Measurements from ENCODE around the gene MAGEH1.

MAGEH1 gene

DNA sequence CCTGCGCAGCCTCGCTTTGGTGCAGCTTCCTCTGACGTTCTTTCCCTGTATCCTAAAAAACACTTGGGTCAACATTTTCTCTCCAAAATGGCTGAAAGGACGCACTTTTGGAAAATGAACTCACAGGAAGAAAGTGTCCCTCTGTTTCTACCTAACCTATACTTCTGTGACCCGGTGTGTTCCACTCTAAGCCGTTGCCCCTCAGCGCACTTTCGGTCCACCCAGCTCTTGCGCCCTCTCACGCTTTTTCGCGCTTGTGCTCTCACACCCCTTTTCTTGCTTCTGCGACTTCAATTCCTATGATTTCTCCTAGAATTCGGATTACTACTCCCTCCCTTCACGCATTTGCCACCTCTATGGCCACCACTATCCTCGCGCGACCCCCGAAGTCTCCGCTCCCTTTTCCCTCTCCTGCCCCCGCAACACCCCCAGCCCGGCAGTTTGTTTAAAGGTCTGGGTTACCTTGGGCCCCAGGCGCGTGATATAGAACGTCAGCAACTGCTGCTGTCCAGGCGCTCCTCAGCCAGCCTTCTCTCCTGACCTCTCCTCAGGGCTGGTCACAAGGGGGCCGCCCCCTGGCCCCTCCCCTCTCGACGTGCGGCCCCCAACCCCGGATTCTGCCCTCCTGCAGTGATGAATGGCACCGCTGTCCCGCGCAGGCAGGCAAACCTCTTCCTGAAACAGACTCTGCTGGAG is 37.5 kb downstream of the MAGEH1 start, which contains the start of gene USP51:
TSS of gene USP51 (minus strand) at position 535 of the 696 bp plus-strand sequence. CDS start 909 bp downstream, outside the sequence.
- H3K27me3 ChIP-seq (ENCODE audit: low read depth, low read length) = no peaks in the 10 kb centered on the region
- peak within 1 kb of the TSS; percentile 66 for H3K27ac ChIP-seq (ENCODE audit: low read length)
- H3K36me3 ChIP-seq (replicated peaks; ENCODE audit: low read depth, low read length) = no peaks in the 10 kb centered on the region
- peak within 1 kb of the TSS; percentile 90 for H3K4me3 ChIP-seq (ENCODE audit: low read length)
- H3K79me2 ChIP-seq (ENCODE audit: low read length) = no peaks in the 10 kb centered on the region
- H3K9me3 ChIP-seq (ENCODE audit: insufficient read depth, low read length) = no peaks in the 10 kb centered on the region
- H3K4me1 ChIP-seq (ENCODE audit: low read length) = peaks cover 14% of the 10 kb centered on the region
- no peak for TF ChIP-seq EZH2phosphoT487 (IDR thresholded peaks at IDR 0.05; ENCODE audit: low read depth)
- TF ChIP-seq, protein P1, sequence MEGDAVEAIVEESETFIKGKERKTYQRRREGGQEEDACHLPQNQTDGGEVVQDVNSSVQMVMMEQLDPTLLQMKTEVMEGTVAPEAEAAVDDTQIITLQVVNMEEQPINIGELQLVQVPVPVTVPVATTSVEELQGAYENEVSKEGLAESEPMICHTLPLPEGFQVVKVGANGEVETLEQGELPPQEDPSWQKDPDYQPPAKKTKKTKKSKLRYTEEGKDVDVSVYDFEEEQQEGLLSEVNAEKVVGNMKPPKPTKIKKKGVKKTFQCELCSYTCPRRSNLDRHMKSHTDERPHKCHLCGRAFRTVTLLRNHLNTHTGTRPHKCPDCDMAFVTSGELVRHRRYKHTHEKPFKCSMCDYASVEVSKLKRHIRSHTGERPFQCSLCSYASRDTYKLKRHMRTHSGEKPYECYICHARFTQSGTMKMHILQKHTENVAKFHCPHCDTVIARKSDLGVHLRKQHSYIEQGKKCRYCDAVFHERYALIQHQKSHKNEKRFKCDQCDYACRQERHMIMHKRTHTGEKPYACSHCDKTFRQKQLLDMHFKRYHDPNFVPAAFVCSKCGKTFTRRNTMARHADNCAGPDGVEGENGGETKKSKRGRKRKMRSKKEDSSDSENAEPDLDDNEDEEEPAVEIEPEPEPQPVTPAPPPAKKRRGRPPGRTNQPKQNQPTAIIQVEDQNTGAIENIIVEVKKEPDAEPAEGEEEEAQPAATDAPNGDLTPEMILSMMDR (IDR thresholded peaks at IDR 0.05; ENCODE audit: low read depth, low read length) = peak; percentile 34
- H2AFZ ChIP-seq (ENCODE audit: low read depth, low read length) = peak within 1 kb of the TSS; percentile 91
- peak within 1 kb of the TSS; percentile 85 for H3K9ac ChIP-seq (ENCODE audit: low read length)
- H3K4me2 ChIP-seq (ENCODE audit: low read length) = peak within 1 kb of the TSS; percentile 86
- no peaks in the 10 kb centered on the region for H4K20me1 ChIP-seq (ENCODE audit: insufficient read depth, low read length)

DNA sequence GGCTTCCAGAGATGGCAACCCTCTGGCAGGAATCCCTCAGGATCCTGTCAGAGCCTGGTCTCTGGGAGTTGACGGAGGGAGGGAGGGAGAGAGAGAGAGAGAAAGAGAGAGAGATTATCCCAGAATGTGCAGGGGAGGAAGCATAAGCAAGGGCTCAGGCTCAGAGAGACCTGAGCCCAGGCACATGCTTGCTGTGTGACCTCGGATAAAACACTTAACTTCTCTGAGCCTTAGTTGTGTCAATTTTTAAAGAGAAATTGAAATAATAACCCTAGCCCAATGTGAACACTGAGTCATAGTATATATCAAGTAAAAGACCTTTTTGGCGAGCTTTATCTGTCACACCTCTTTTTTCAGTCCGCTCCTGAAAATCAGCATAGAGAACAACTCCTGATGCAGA is 38.2 kb downstream of the MAGEH1 start:
- no peaks in the 10 kb centered on the region for H3K79me2 ChIP-seq (ENCODE audit: low read length)
- H3K27ac ChIP-seq (ENCODE audit: low read length) = no peak overlapping the region
- H2AFZ ChIP-seq (ENCODE audit: low read depth, low read length) = no peak overlapping the region
- no peaks in the 10 kb centered on the region for H3K27me3 ChIP-seq (ENCODE audit: low read depth, low read length)
- no peaks in the 10 kb centered on the region for H3K36me3 ChIP-seq (replicated peaks; ENCODE audit: low read depth, low read length)
- H3K4me3 ChIP-seq (ENCODE audit: low read length) = peak overlapping the region; percentile 90
- TF ChIP-seq EZH2phosphoT487 (IDR thresholded peaks at IDR 0.05; ENCODE audit: low read depth) = no peak
- TF ChIP-seq, protein P1 (IDR thresholded peaks at IDR 0.05; ENCODE audit: low read depth, low read length) = no peak
- H3K4me1 ChIP-seq (ENCODE audit: low read length) = peaks cover 9% of the 10 kb centered on the region
- H3K9me3 ChIP-seq (ENCODE audit: insufficient read depth, low read length) = no peaks in the 10 kb centered on the region
- peak overlapping the region; percentile 85 for H3K9ac ChIP-seq (ENCODE audit: low read length)
- H3K4me2 ChIP-seq (ENCODE audit: low read length) = peak overlapping the region; percentile 86
- H4K20me1 ChIP-seq (ENCODE audit: insufficient read depth, low read length) = no peaks in the 10 kb centered on the region

DNA sequence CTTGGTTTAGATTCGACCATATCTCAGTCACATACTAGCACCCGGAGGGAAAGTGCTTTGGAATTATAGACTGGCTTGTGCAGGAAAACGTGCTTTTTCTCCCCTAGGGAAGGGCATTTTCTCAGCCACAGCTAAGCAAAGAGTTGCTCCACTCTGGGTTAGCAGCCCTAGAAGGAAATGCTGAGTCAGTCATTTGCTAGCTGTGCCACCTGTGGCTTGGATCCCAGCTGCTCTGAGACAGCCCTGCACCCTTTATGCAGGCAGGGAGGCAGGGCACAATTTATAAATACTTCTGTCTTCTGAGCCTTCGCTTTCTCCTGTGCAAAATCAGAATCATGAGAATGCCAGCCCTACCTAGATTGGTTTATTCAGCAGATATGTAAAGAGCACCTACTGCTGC is 39.0 kb downstream of the MAGEH1 start:
- Histone ChIP-seq H3K4me2 (ENCODE audit: low read length) (no peak overlapping the region), H3K36me3 (replicated peaks; ENCODE audit: low read depth, low read length) (no peaks in the 10 kb centered on the region), H2AFZ (ENCODE audit: low read depth, low read length) (no peak overlapping the region), H3K27ac (ENCODE audit: low read length) (no peak overlapping the region), H3K4me3 (ENCODE audit: low read length) (no peak overlapping the region), H3K27me3 (ENCODE audit: low read depth, low read length) (no peaks in the 10 kb centered on the region), H3K9ac (ENCODE audit: low read length) (no peak overlapping the region), H3K79me2 (ENCODE audit: low read length) (no peaks in the 10 kb centered on the region), H3K9me3 (ENCODE audit: insufficient read depth, low read length) (no peaks in the 10 kb centered on the region), H4K20me1 (ENCODE audit: insufficient read depth, low read length) (no peaks in the 10 kb centered on the region), H3K4me1 (ENCODE audit: low read length) (peaks cover 7% of the 10 kb centered on the region; the same call in 1 of the 2 replicates)
- TF ChIP-seq EZH2phosphoT487 (IDR thresholded peaks at IDR 0.05; ENCODE audit: low read depth) = no peak
- TF ChIP-seq, protein P1 (IDR thresholded peaks at IDR 0.05; ENCODE audit: low read depth, low read length) = no peak
